NCI-H1092 (cell line): ENCODE results near the gene HASPIN.
A peak's percentile ranks its signal among the peaks of the same experiment; 100 is the strongest.

Source experiments
- DNase-seq: peaks from one replicate; lab custom pipeline; 2025; lab: John Stamatoyannopoulos, UW

The HASPIN gene

GRCh38 chr17:3723556-3724377, at the start of gene HASPIN:
Gene HASPIN, plus strand, starts transcription at chr17:3723903. Its CDS starts 33 bp downstream, at chr17:3723936.
- DNase-seq, result peak; percentile 85

DNA sequence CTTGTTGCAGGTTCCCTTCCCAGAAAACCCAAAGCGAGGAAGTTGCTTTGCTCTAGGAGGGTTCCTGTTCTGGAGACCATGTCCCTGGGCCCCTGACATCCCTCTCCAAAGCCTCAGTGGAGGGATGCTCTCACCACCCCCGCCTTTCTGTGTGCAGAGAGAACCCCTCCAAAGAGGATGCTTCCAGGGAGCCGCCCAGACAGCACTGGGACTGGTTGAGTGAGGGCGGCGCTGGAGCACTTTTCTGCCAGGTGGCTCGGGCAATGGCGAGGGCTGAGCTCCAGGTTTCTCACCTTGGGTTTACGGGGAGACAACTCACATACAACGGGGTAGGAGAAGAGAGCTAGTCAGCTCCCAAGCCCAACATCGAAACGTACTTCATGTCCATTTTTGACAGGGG, 47.8 kb upstream of the HASPIN start:
- no peak for DNase-seq

DNA sequence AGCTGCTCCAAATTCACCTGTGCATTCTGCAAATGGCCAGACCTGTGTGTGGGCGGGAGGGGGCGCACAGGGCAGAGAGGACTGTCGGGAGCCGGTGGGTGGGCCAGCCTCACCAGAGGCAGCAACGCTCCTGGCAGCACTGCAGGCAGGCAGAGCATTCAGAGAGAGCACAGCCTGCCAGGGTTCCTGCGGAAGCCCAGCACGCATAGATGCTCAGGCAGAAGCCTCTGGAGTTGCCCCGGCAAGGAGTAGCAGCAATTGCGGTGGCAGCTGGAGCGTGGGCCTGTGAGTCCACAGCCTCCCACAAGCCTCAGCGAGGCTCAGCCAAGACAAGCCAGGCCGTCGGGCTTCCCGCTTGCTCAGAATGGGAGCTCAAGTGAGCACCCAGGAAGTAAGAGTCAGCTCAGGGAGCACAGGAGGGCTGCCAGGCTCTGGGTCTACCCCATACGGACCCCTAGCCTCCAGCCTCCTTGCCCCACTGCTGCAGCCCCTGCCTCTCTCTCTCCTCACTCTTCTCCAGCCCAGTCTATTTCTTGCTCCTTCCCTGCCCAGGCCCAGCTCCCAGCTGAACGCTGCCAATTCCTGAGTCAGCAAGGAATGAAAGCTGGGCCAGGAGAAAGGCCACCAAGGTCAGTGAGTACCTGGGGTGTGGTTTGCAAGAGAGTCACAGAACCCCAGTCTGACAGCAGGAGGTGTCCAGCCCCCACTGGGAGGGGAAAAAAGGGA, 45.4 kb upstream of the HASPIN start:
- no peak for DNase-seq

GRCh38 chr17:3678821-3679530, 44.7 kb upstream of the HASPIN start:
- no peak for DNase-seq

DNA sequence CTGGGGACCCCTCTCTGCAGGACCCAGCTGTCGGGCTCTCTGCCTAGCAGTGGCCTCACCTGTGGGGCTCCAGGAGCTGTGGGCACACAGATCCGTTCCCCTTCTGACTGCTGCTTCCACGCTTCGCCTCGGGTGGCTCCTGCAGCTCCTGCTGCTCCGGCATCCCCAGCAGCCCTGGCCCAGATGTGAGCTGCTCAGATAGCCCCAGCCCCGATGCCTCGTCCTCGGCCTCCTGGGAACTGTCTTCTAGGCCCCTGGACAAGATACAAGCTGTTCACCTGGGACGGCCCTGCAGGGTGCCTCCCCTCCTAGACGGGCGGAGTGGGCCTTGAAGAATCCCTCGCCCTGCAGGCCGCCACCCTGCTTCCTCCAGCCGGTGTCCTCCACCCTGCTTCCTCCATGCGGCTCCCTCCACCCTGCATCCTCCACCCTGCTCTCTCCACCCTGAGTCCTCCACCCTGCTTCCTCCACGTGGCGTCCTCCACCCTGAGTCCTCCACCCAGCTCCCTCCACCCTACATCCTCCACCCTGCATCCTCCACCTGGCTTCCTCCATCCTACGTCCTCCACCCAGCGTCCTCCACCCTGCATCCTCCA, 44.1 kb upstream of the HASPIN start:
- no peak for DNase-seq

DNA sequence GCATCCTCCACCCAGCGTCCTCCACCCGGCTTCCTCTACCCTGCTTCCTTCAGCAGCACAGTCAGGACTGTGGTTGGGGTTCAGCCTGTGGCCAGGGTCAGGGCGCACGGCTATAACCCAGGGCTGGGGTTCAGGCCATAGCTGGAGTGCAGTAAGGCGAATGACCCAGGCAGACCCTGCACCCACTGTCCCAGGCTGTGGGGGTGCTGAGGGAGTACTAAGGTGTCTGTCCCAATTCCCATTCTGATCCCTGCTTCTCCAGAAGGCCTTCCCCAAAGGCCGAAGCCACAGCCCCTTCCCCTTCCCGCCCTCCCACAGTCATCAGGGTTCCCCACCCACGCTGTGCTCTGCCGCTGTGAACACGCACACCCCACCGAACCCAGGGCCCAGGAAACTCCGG, 42.6 kb upstream of the HASPIN start:
- no peak for DNase-seq

DNA sequence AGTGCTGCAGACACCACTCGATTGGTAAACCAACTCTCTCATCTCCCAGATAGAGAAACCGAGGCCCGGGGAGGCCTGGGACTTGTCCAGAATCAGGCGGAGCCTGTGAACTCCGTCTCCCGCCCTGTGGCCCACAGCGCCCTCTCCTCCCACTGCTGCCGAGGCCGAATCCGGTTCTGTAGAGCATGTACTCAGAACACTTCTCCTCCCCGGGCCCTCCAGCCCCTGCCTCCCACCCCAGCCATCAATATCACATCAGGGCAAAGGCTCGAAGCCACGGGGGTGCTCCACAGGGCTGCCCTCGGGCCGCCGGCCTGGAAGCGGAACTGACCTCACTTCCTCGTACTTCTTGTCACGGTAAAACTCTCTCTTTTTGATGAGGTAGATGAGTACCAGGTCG, 42.1 kb upstream of the HASPIN start:
- no peak for DNase-seq

DNA sequence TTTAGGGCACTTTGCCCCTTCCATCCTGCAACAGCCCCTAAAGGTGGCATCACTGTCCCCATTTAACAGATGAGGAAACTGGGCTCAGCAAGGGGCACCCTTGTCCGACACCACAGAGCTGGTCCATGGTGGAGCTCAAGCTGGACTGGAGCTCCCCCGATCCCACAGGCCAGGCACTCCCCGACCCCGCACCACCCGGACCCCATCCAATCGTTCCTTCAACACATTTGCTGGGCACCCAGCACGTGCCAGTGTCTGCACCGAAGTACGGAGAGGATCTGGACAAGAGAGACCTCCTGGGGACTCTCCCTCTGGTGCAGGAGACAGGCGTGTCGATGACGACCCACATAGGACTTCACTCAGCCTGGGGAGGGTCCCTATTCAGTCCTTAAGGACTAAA, 41.7 kb upstream of the HASPIN start:
- no peak for DNase-seq

- no peak for DNase-seq
Measured at GRCh38 chr17:3683054-3683511, 40.6 kb upstream of the HASPIN start.

GRCh38 chr17:3685174-3685573, 38.5 kb upstream of the HASPIN start:
- DNase-seq, result no peak

- DNase-seq, result no peak
Measured at GRCh38 chr17:3688027-3688553, 35.6 kb upstream of the HASPIN start.

GRCh38 chr17:3688852-3689261, 34.8 kb upstream of the HASPIN start:
- DNase-seq, result no peak

- DNase-seq, result no peak
Measured at GRCh38 chr17:3689262-3690093, 34.2 kb upstream of the HASPIN start.

- DNase-seq, result no peak
Measured at GRCh38 chr17:3690094-3690715, 33.5 kb upstream of the HASPIN start.

DNA sequence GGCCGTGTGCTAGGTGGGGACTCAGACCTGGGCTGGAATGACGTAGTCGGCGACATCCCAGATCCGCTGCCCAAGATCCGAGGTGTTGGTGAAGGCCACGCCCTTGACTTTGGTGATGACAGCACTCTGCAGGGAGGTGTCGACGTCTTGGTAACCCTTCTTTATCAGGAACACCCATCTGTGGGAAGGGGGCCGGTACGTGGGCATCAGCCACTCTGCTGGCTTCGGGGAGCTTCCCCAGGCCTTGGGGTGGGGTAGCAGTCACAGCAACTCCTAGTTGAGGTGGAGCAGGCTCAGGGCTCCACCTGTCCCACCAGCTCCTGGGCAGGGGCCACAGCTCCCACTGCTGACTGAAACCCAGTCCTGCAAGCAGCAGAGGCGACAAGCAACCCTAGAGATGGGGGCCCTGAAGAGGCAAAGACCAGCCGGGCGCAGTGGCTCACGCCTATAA, 32.1 kb upstream of the HASPIN start:
- no peak for DNase-seq

DNA sequence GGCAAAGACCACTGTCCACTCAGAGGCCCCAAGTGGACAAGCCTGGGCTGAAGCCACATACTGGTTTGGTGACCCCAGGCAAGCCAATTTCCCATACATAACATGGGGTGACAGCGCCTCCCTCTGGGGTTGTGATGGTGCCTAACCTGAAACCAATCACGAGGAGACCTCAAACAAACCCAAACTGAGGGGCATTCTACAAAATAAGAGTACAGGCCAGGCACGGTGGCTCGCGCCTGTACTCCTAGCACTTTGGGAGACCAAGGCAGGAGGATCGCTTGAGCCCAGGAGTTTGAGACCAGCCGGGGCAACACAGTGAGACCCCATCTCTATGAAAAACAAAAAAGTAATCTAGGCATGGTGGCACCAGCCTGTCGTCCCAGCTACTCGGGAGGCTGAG, 31.4 kb upstream of the HASPIN start:
- no peak for DNase-seq

- no peak for DNase-seq
Measured at GRCh38 chr17:3693141-3693540, 30.6 kb upstream of the HASPIN start.

GRCh38 chr17:3693829-3694231, 29.9 kb upstream of the HASPIN start:
- DNase-seq, result no peak

GRCh38 chr17:3695129-3695722, 28.5 kb upstream of the HASPIN start:
- no peak for DNase-seq
